Astrocyte of the cerebellum (primary cell): ENCODE results near the gene VAMP2.

Source experiments
- DNase-seq: peaks from one replicate; pipeline ENCODE4 v3.0.0-alpha.2; 2011; ENCODE audit warnings: low read depth
- H3K4me3 ChIP-seq: 2 replicates; pipeline ENCODE4 v1.5.1; 2011; ENCODE audit warnings: mild to moderate bottlenecking, low read depth, low read length, moderate library complexity
- in situ Hi-C: cut with HindIII; loops from 2 replicates; pipeline ENCODE4 v1.10.0; 2017; ENCODE audit warnings: low sequenced_read_pairs
- TF ChIP-seq, protein P1 (sequence below): IDR thresholded peaks from 2 replicates; pipeline ENCODE4 v1.5.1; 2012; ENCODE audit warnings: low read length, low read depth, moderate library complexity, mild to moderate bottlenecking; ENCODE audit errors: missing control alignments

The VAMP2 gene

DNA sequence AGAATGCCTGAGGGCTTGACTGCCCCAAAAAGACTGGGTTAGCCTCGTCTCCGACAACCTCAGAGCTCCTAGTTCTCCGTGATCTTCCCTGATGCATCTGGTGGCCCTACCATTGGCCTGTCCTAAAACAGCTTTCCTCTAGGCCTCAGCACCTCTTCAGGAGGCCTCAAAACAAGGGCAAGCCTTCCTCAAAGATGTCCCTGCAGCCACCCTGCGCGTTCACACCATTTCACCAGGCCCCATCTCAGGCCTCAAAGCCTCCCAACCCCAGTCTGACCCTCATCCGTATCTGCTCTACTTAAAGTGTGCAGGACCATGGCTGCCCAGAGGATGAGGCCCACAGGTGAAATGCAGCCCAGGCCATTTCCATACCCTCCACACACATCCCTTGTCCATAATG lies 51.8 kb downstream of the VAMP2 start:
- TF ChIP-seq, protein P1, sequence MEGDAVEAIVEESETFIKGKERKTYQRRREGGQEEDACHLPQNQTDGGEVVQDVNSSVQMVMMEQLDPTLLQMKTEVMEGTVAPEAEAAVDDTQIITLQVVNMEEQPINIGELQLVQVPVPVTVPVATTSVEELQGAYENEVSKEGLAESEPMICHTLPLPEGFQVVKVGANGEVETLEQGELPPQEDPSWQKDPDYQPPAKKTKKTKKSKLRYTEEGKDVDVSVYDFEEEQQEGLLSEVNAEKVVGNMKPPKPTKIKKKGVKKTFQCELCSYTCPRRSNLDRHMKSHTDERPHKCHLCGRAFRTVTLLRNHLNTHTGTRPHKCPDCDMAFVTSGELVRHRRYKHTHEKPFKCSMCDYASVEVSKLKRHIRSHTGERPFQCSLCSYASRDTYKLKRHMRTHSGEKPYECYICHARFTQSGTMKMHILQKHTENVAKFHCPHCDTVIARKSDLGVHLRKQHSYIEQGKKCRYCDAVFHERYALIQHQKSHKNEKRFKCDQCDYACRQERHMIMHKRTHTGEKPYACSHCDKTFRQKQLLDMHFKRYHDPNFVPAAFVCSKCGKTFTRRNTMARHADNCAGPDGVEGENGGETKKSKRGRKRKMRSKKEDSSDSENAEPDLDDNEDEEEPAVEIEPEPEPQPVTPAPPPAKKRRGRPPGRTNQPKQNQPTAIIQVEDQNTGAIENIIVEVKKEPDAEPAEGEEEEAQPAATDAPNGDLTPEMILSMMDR = no peak
- no peak overlapping the region for H3K4me3 ChIP-seq
- in situ Hi-C loops = loop anchor here (5.0 to 25.0 kb wide), 4 partner anchors 41 to 201 kb away; partner anchors contain the start of genes ARHGEF15 and PER1
- no peak for DNase-seq

DNA sequence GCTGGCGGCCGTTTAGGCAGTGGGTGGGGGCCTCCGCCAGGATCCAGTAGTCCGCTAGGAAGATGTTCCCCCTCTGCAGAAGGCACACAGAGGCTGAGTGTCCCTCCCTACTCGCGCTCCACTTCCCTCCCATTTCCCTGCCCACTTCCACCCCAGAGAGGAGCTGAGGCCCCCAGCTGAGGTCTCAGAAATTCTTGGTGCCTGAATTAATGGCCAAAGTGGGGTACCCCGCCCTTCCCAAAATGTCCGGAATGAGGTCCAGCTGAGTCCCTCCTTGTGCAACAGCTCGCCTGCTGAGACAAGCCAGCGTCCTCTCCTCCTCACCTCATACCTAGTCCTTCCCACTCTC lies 52.3 kb downstream of the VAMP2 start:
- H3K4me3 ChIP-seq = no peak overlapping the region
- TF ChIP-seq, protein P1 = no peak
- DNase-seq = no peak
- in situ Hi-C loops = loop anchor here (5.0 to 25.0 kb wide), 4 partner anchors 42 to 202 kb away; partner anchors contain the start of genes ARHGEF15 and PER1

DNA sequence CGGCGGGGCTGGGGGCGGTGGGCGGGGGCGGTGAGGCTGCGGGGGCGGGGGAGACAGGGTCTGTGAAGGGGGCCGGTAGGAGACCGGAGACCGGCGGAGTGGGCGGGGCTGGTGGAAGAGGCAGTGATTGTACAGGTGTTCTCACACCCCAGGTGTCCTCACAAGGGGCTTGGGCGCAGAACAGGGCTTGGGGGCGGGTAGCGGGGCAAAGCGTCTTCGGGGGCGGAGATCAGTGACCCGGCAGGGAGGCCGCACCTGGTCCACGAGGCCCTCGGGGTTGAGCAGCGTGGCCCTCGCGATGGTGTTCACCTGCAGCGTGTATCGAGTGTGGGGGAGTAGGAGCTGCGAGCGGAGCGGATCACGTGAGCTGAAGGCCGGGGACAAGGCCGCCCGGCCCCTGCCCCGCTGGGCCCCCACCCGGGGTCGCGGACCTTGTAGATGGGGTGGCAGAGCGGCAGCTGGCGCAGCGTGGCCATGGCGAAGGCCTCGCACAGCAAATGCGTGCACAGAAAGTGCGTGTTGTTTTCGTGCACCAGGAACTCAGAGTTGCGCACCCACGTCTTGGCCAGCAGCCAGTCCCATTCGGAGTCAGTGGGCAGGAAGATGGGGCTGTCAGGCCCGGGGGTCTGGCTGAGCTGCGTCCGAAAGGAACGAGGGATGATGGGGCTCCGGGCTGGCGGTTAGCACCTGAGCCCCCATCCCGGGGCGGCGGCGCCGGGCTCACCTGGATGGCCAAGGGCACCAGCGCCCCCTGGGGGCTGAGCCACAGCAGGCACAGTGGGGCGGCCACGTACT lies 52.9 kb downstream of the VAMP2 start:
- TF ChIP-seq, protein P1 = peak; percentile 58
- in situ Hi-C loops = loop anchor here (5.0 to 25.0 kb wide), 4 partner anchors 42 to 202 kb away; partner anchors contain the start of genes ARHGEF15 and PER1
- no peak for DNase-seq
- no peak overlapping the region for H3K4me3 ChIP-seq
